HepG2 (cell line): ENCODE measurements around the gene TMEM33. TPM values are rescaled to one million over a fixed set of nuclear protein-coding genes. Genes with fewer than 3 reads are reported as not detected.

Experiments
- FOXO1 ChIP-seq: sonication (generic); formaldehyde crosslinking; IDR thresholded peaks from 2 replicates; pipeline ENCODE4 v1.4.0; 2020; ENCODE audit warnings: missing genetic modification reagents
- GABPA ChIP-seq, 2 experiments: IDR thresholded peaks; 2 replicates each; pipeline ENCODE4 v1.6.1; 2011 to 2016; ENCODE audit warnings: low read depth in 2 of 2, low read length in 1 of 2, missing biosample characterization in 1 of 2, missing genetic modification characterization in 1 of 2
- GRHL1 ChIP-seq: sonication (generic); formaldehyde crosslinking; conservative IDR thresholded peaks from 2 replicates; pipeline ENCODE4 v1.8.0; 2022; ENCODE audit warnings: missing genetic modification reagents
- MAFG ChIP-seq: sonication (generic); formaldehyde crosslinking; IDR thresholded peaks from 2 replicates; pipeline ENCODE4 v1.5.1; 2020; ENCODE audit warnings: mild to moderate bottlenecking, missing genetic modification reagents
- SATB2 ChIP-seq: sonication (generic); formaldehyde crosslinking; IDR thresholded peaks from 2 replicates; pipeline ENCODE4 v1.5.0; 2020; ENCODE audit warnings: missing genetic modification reagents
- SNAPC2 ChIP-seq: sonication (generic); formaldehyde crosslinking; IDR thresholded peaks from 2 replicates; pipeline ENCODE4 v1.8.1; 2022; ENCODE audit warnings: mild to moderate bottlenecking, missing genetic modification reagents
- SRSF1 ChIP-seq: fragments of 200-400 bp; formaldehyde crosslinking; optimal IDR thresholded peaks from 2 replicates; pipeline ENCODE3; 2017; ENCODE audit warnings: mild to moderate bottlenecking, low read depth, low read length, moderate library complexity
- THYN1 ChIP-seq: sonication (generic); formaldehyde crosslinking; IDR thresholded peaks from 2 replicates; pipeline ENCODE4 v1.8.1; 2023; ENCODE audit warnings: low read depth, mild to moderate bottlenecking, moderate library complexity, missing genetic modification reagents, borderline replicate concordance
- ZNF30 ChIP-seq: sonication (generic); formaldehyde crosslinking; IDR thresholded peaks from 2 replicates; pipeline ENCODE4 v1.5.0; 2020; ENCODE audit warnings: mild to moderate bottlenecking, missing genetic modification reagents
- ZNF407 ChIP-seq: sonication (generic); formaldehyde crosslinking; IDR thresholded peaks from one replicate; pipeline ENCODE4 v1.5.1; 2020; ENCODE audit warnings: mild to moderate bottlenecking, missing genetic modification reagents; ENCODE audit errors: not compliant biosample characterization
- ZNF639 ChIP-seq: conservative IDR thresholded peaks from 2 replicates; pipeline ENCODE4 v1.6.1; 2018; ENCODE audit warnings: missing genetic modification reagents
- ZXDC ChIP-seq: sonication (generic); formaldehyde crosslinking; IDR thresholded peaks from 2 replicates; pipeline ENCODE4 v1.5.0; 2020; ENCODE audit warnings: mild to moderate bottlenecking, missing genetic modification reagents
- polyA plus RNA-seq, 8 experiments: library from polyadenylated mRNA; depleted of rRNA in 3 of 8; stranded (reverse) in 7 of 8; unstranded in 1 of 8; fragments of >200 nt; fragmentation: Illumina TruSeq in 4 of 8; extraction: Trizol in 4 of 8; gene quantifications; 2 replicates each; pipeline versions ENCODE4 v1.2.1 to v1.2.3, GENCODE V29; 2011 to 2016; ENCODE audit warnings: low read depth in 4 of 8, missing spikeins in 1 of 8, mixed read lengths in 1 of 8; ENCODE audit not compliant: insufficient read depth in 1 of 8
- total RNA-seq, 5 experiments: library from RNA; depleted of rRNA; stranded (reverse); fragments of >200 nt; fragmentation: Illumina TruSeq; extraction: Trizol; gene quantifications; 2 replicates each; pipeline ENCODE4 v1.2.3, GENCODE V29; 2016; ENCODE audit warnings: low read depth in 1 of 5

Gene TMEM33
- total and polyA plus RNA-seq, 2 of the 13 experiments (the other 11 are each of a cell fraction or from before 2014, with no cell fraction given) = 36.1 to 66.6 TPM

- TF ChIP-seq GRHL1 (CRISPR knock-in tag) = no peak
- no peak for TF ChIP-seq THYN1
- no peak for TF ChIP-seq ZXDC (CRISPR knock-in tag)
- TF ChIP-seq MAFG (CRISPR knock-in tag) = no peak
- no peak for TF ChIP-seq SNAPC2
- no peak for TF ChIP-seq FOXO1
- peak; percentile 93 for TF ChIP-seq GABPA (IDR thresholded peaks at IDR 0.05; ENCODE audit: low read depth, low read length)
- peak; percentile 99 for TF ChIP-seq GABPA (CRISPR knock-in tag; IDR thresholded peaks at IDR 0.05; ENCODE audit: low read depth)
- peak; percentile 89 for TF ChIP-seq SRSF1
- TF ChIP-seq ZNF639 (CRISPR knock-in tag) = no peak
- no peak for TF ChIP-seq ZNF407
- 0 out of 2 replicates have a peak, but pooled peaks have one; percentile 42 for TF ChIP-seq ZNF30 (CRISPR knock-in tag)
- peak; percentile 54 for TF ChIP-seq SATB2 (CRISPR knock-in tag)
These were observed at the start of gene TMEM33 (continued) for GRCh38 chr4:41934901-41935651.
